RWPE1 (cell line): ENCODE measurements around the gene FAM222A.

Experiments used
- CTCF ChIA-PET: fragments of 350-600 bp; sonication (Branson Sonifier 250); formaldehyde crosslinking; extraction: SDS; loops from one replicate; lab custom pipeline; 2021; lab: Yijun Ruan, JAX
- POLR2A ChIA-PET: fragments of 400-600 bp; formaldehyde crosslinking; extraction: SDS; loops from one replicate; lab custom pipeline; 2020; ENCODE audit warnings: antibody characterized with exemption; ENCODE audit not compliant: low non-redundant PET; lab: Yijun Ruan, JAX
- DNase-seq: peaks from one replicate; pipeline ENCODE4 v3.0.0; 2012; ENCODE audit warnings: low spot score
- H3K27ac ChIP-seq: fragments of 450-650 bp; 2 replicates; pipeline ENCODE4 v1.5.1; 2017
- TF ChIP-seq, protein P1 (sequence below): fragments of 450-650 bp; conservative IDR thresholded peaks from 2 replicates; pipeline ENCODE4 v1.5.1; 2017; ENCODE audit warnings: low read depth, mild to moderate bottlenecking

FAM222A gene

DNA sequence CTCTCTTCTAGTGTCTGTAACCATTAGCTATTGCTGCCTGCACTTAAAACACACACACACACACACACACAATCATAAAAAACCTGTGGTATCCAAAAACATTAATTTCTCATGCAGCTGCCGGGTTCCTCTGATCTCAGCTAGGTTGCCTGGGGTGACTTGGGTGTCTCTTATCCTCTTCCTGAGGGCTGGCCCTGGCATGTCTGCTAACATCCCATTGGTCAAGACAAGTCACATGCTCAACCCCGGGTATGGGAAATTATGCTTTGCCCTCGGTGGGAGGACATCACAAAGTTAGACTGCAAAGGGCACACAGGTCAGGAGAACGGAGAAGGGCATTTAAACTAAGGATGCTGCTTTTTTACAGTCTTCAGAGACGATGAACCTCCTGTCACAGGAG, 63.9 kb downstream of the FAM222A start:
- peak; percentile 92 for DNase-seq
- no peak overlapping the region for H3K27ac ChIP-seq
- ChIA-PET CTCF (interaction anchor here (0.6 to 1.2 kb wide), 2 partner anchors 34 to 180 kb away, joined by 3 to 4 read pairs; no protein-coding TSS in a partner anchor), POLR2A (no interaction called here)
- TF ChIP-seq, protein P1, sequence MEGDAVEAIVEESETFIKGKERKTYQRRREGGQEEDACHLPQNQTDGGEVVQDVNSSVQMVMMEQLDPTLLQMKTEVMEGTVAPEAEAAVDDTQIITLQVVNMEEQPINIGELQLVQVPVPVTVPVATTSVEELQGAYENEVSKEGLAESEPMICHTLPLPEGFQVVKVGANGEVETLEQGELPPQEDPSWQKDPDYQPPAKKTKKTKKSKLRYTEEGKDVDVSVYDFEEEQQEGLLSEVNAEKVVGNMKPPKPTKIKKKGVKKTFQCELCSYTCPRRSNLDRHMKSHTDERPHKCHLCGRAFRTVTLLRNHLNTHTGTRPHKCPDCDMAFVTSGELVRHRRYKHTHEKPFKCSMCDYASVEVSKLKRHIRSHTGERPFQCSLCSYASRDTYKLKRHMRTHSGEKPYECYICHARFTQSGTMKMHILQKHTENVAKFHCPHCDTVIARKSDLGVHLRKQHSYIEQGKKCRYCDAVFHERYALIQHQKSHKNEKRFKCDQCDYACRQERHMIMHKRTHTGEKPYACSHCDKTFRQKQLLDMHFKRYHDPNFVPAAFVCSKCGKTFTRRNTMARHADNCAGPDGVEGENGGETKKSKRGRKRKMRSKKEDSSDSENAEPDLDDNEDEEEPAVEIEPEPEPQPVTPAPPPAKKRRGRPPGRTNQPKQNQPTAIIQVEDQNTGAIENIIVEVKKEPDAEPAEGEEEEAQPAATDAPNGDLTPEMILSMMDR, result no peak

DNA sequence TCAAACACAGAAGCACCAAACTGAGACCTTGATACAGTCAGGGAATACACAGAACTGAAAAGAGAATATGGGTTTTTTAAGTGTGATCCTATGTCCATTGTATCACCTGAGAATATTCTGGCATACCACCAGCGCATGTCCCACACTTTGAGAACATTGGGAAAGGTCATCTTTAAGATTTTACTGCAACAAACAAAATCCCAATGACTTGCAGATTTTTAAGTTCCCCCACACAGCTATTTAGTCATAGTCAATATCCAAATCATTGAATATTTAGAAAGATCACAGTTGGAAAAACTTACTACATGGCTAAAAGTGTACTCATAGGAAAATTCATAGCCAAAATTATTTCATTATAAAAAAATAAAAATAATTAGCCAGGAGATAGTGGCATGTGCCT, 65.1 kb downstream of the FAM222A start:
- no peak for DNase-seq
- H3K27ac ChIP-seq, result no peak overlapping the region
- TF ChIP-seq, protein P1, result no peak
- ChIA-PET POLR2A (no interaction called here), CTCF (interaction anchor here (0.6 kb wide), 1 partner anchor 146 kb away, joined by 3 read pairs; no protein-coding TSS in a partner anchor)

DNA sequence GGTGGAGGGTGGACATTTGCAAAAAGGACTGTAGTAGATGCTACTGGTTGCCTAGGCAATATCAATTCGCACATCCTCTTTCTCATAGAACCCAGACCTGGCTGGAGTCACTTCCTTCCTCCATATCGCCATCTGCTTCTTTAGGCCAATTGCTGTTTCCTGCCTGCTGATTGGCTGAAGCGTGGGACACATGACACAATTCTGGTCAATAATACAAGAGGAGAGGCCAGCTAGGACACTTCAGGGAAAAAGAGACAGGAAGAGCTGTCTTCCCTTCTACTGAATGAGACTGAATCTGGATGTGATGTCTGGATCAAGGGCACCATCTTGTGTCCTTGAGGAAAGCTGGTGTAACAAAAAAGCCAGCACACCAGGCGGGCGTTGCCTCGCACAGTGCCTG, 65.8 kb downstream of the FAM222A start:
- TF ChIP-seq, protein P1, result no peak
- ChIA-PET POLR2A (no interaction called here), CTCF (interaction anchor here (0.5 to 1.3 kb wide), 3 partner anchors 66 to 185 kb away, joined by 3 to 4 read pairs (median 3); no protein-coding TSS in a partner anchor)
- no peak for DNase-seq
- H3K27ac ChIP-seq, result no peak overlapping the region

DNA sequence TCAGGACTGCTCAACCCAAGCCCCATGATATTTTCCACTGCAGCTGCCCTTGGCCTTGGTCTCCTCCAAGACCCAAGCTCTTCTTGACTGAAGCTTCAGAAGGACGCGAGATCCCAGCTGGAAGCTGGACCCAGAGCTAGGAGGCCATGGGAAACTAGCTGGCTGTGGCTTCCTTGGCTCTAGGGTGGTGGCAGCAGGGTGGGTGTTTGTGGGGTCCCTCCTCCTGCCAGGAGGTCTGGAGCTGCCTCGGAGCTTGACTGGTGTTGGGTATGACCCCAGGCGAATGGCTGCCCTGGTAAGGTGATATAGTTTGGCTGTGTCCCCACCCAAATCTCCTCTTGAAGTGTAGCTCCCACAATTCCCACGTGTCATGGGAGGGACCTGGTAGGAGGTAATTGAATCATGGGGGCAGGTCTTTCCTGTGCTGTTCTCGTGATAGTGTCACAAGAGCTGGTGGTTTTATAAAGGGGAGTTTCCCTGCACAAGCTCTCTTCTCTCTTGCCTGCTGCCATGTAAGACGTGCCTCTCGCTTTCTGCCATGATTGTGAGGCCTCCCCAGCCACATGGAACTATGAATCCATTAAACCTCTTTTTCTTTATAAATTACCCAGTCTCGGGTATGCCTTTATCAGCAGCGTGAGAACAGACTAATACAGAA, 68.2 kb downstream of the FAM222A start:
- ChIA-PET CTCF (interaction anchor here (0.6 kb wide), 1 partner anchor 315 kb away, joined by 3 read pairs; no protein-coding TSS in a partner anchor), POLR2A (no interaction called here)
- H3K27ac ChIP-seq, result no peak overlapping the region
- TF ChIP-seq, protein P1, result no peak
- no peak for DNase-seq

DNA sequence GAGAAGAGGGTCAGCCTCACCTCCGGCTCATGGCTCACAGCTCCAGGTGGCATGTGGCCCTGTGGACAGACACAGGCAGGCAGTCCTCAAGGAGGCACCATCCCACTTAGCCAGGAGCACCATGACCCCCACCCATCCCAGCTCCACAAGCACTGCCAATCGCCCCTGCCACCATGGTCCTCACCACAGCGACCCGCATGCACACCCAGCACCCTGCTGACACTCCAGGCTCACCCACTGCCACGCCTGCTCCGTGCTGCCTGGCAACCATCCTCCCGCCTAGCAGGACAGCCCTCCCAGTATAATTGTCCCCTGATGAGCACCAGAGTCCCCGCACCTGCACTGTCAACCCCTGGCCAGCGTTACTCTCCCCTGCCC, 68.7 kb downstream of the FAM222A start:
- TF ChIP-seq, protein P1, result no peak
- H3K27ac ChIP-seq, result no peak overlapping the region
- DNase-seq, result no peak
- CTCF ChIA-PET, result no interaction called here
- POLR2A ChIA-PET, result interaction anchor here (0.6 kb wide), 1 partner anchor 145 kb away, joined by 3 read pairs; no protein-coding TSS in a partner anchor

DNA sequence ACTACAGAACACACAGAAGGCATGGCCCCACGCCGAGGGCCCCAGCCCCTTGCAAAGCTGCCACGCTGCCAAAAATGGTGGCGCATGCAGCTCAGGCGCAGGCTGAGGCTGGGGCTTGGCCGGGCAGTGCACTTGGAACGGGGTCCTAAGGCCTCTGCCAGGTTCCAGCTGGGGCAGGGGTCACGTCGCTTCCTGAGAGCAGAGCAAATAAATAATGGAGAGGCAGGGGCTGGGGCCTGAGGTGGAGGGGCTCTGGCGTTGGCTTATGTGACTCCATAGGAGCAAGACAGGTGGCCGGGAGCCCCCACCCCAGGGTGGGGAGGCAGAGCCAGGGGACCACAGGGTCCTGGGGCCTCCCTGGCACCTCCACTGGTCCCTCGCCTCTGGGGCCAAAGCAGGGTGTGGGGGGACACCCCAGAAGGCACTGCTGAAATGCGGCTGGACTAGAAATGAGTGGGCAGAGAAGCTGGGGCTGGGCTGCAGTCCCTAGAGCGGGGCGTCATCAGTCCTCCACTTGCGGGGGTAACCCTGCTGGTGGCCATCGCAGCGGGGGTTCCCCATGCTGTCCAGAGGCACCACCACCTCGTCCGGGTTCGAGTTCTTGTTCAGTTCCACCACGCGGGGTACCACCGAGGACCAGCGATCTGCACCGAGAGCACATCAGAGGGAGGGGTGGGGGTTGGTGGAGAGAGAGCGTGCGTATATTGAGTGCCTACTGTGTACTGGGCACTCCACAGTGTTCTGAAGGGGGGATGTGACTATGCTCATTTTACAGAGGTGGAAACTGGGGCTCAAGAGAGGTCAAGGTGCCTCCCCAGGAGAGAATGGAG, 69.7 kb downstream of the FAM222A start:
- CTCF ChIA-PET, result interaction anchor here (0.7 kb wide), 1 partner anchor 22 kb away, joined by 3 read pairs; no protein-coding TSS in a partner anchor
- no peak for DNase-seq
- no peak overlapping the region for H3K27ac ChIP-seq
- TF ChIP-seq, protein P1, result no peak
- POLR2A ChIA-PET, result no interaction called here
